Hepatocyte (in vitro differentiated cells): Measurements from ENCODE around the gene GABARAPL1. TPM values are rescaled to one million over a fixed set of nuclear protein-coding genes. Genes with fewer than 3 reads are reported as not detected.

Experiments used
- DNase-seq: peaks from one replicate; pipeline ENCODE4 v3.0.0-alpha.2; 2016; ENCODE audit warnings: low spot score
- H2AFZ ChIP-seq: fragments of 200-600 bp; sonication (generic); 2 replicates; pipeline ENCODE4 v1.6.0; 2016; ENCODE audit warnings: antibody characterized with exemption, mild to moderate bottlenecking
- H3K27ac ChIP-seq: fragments of 200-600 bp; sonication (generic); 2 replicates; pipeline ENCODE4 v1.5.1; 2016; ENCODE audit warnings: mild to moderate bottlenecking
- H3K27me3 ChIP-seq: fragments of 200-600 bp; sonication (generic); 2 replicates; pipeline ENCODE4 v1.6.1; 2016
- H3K36me3 ChIP-seq: fragments of 200-600 bp; sonication (generic); replicated peaks from 2 replicates; pipeline ENCODE4 v1.5.1; 2016; ENCODE audit warnings: low read depth; ENCODE audit not compliant: insufficient read depth
- H3K4me1 ChIP-seq: fragments of 200-600 bp; sonication (generic); 2 replicates; pipeline ENCODE4 v1.5.1; 2016; ENCODE audit warnings: mild to moderate bottlenecking, moderate library complexity; ENCODE audit not compliant: insufficient read depth
- H3K4me2 ChIP-seq: fragments of 200-600 bp; sonication (generic); 2 replicates; pipeline ENCODE4 v1.6.0; 2016
- H3K4me3 ChIP-seq: fragments of 200-600 bp; sonication (generic); 2 replicates; pipeline ENCODE4 v1.5.1; 2016; ENCODE audit warnings: mild to moderate bottlenecking
- H3K79me2 ChIP-seq: fragments of 200-600 bp; sonication (generic); 2 replicates; pipeline ENCODE4 v1.6.0; 2017; ENCODE audit warnings: mild to moderate bottlenecking
- H3K9me2 ChIP-seq: fragments of 200-600 bp; sonication (generic); replicated peaks from 2 replicates; pipeline ENCODE4 v1.6.0; 2017; ENCODE audit warnings: mild to moderate bottlenecking; ENCODE audit not compliant: insufficient read depth
- H3K9me3 ChIP-seq: fragments of 200-600 bp; sonication (generic); 2 replicates; pipeline ENCODE4 v1.5.1; 2016; ENCODE audit warnings: low read depth, mild to moderate bottlenecking
- H4K20me1 ChIP-seq: fragments of 200-600 bp; sonication (generic); 2 replicates; pipeline ENCODE4 v1.6.0; 2016; ENCODE audit warnings: mild to moderate bottlenecking; ENCODE audit not compliant: insufficient read depth, poor library complexity, severe bottlenecking
- EZH2 ChIP-seq: fragments of 200-600 bp; sonication (generic); IDR thresholded peaks from 2 replicates; pipeline ENCODE4 v1.6.1; 2016; ENCODE audit warnings: antibody characterized with exemption, mild to moderate bottlenecking, borderline replicate concordance
- EZH2phosphoT487 ChIP-seq: fragments of 200-600 bp; sonication (generic); IDR thresholded peaks from one replicate; pipeline ENCODE4 v1.6.1; 2018; ENCODE audit warnings: antibody characterized with exemption, mild to moderate bottlenecking, low read depth, moderate library complexity; ENCODE audit not compliant: unreplicated experiment, severe bottlenecking
- WGBS: methylation state at CpG from one replicate; pipeline ENCODE4 v1.1.6; 2016; ENCODE audit warnings: low lambda C conversion rate; ENCODE audit errors: missing lambda C conversion rate; 5-methylcytosine and 5-hydroxymethylcytosine counted together
- polyA plus RNA-seq: library from polyadenylated mRNA; unstranded; fragments of >200 nt; fragmentation: Nextera tagmentation; extraction: Ambion mirVana; gene quantifications from 2 replicates; pipeline ENCODE4 v1.2.1, GENCODE V29; 2016
- total RNA-seq: library from RNA; depleted of rRNA; stranded (reverse); fragments of >200 nt; gene quantifications from 2 replicates; pipeline ENCODE4 v1.2.3, GENCODE V29; 2014
- TF ChIP-seq, protein P1 (sequence below): fragments of 200-600 bp; sonication (generic); IDR thresholded peaks from 2 replicates; pipeline ENCODE4 v1.5.1; 2016; ENCODE audit warnings: antibody characterized with exemption, mild to moderate bottlenecking; ENCODE audit not compliant: poor library complexity

GABARAPL1 gene
- total and polyA plus RNA-seq, 2 experiments from 2014 or later = 77.7 to 93.5 TPM

DNA sequence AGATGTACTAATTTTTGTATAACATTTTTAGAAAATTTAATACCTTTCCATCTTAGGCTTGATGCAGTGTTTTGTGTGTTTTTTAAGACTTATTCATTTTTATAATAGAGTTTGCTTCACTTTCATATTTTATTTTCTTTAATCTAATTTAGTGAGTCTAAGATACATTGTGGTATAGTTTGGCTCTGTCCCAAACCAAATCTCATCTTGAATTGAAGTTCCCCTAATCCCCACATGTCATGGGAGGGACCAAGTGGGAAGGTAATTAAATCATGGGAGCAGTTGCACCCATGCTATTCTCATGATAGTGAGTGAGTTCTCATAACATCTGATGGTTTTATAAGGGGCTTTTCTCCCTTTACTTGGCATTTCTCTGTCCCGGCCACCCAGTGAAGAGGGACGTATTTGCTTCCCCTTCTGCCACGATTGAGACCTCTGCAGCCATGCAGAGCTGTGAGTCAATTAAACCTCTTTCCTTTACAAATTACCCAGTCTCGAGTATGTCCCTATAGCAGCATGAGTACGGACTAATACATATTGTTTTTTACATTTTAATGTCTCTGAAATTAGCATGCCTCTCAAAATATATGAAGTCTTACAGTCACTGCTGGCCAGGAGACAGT is 34.9 kb downstream of the GABARAPL1 start:
- no peaks in the 10 kb centered on the region for H3K4me1 ChIP-seq
- H3K9me3 ChIP-seq = no peaks in the 10 kb centered on the region
- no peak overlapping the region for H3K4me3 ChIP-seq
- H3K79me2 ChIP-seq = no peaks in the 10 kb centered on the region
- no peak overlapping the region for H2AFZ ChIP-seq
- H3K27ac ChIP-seq = no peak overlapping the region
- H3K36me3 ChIP-seq = no peaks in the 10 kb centered on the region
- H3K9me2 ChIP-seq = no peaks in the 10 kb centered on the region
- WGBS = 71% methylated on average over 5 of the region's 5 CpGs
- no peaks in the 10 kb centered on the region for H3K27me3 ChIP-seq
- TF ChIP-seq, protein P1, sequence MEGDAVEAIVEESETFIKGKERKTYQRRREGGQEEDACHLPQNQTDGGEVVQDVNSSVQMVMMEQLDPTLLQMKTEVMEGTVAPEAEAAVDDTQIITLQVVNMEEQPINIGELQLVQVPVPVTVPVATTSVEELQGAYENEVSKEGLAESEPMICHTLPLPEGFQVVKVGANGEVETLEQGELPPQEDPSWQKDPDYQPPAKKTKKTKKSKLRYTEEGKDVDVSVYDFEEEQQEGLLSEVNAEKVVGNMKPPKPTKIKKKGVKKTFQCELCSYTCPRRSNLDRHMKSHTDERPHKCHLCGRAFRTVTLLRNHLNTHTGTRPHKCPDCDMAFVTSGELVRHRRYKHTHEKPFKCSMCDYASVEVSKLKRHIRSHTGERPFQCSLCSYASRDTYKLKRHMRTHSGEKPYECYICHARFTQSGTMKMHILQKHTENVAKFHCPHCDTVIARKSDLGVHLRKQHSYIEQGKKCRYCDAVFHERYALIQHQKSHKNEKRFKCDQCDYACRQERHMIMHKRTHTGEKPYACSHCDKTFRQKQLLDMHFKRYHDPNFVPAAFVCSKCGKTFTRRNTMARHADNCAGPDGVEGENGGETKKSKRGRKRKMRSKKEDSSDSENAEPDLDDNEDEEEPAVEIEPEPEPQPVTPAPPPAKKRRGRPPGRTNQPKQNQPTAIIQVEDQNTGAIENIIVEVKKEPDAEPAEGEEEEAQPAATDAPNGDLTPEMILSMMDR = no peak
- no peak for TF ChIP-seq EZH2phosphoT487
- TF ChIP-seq EZH2 = no peak
- H3K4me2 ChIP-seq = no peak overlapping the region
- no peak for DNase-seq
- no peaks in the 10 kb centered on the region for H4K20me1 ChIP-seq

DNA sequence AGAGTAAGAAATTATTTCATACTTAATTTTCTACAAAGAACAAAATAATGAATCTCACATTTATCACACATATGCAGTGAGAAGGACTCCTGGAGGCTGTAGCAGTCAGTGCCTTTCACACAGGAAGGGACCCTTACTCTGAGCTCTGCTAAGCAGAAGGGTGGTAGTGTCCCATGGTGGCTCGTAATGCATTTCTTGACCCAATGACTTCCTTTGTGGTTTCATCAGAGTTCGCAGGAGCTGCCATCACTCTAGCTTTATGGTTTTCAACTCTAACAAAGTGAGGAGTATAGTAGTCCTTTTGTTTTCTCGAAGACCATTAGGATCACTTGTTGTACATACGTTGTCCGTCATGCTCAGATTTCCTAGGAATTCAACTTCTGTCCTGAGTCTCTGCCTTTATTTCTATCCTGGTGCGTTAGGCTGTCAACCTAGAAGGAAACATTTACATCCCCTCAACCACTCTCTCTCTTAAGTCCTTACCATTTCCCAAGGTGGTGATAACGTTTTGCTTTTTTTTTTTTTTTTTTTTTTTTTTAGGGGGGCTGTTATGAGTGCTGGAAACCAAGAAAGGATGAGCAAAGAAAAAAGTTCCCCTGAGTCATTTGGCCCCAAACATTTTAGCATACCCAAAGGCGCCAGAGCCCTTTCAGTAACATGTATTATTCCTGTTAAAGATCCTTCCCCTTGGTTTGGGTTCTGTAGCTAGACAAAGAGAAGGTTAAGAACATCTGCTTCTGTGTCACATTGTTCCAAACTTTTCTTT is 37.2 kb downstream of the GABARAPL1 start:
- Histone ChIP-seq H3K27ac (no peak overlapping the region), H3K4me1 (no peaks in the 10 kb centered on the region), H3K4me3 (no peak overlapping the region), H3K9me2 (no peaks in the 10 kb centered on the region), H2AFZ (no peak overlapping the region), H3K4me2 (no peak overlapping the region), H3K27me3 (no peaks in the 10 kb centered on the region), H4K20me1 (no peaks in the 10 kb centered on the region), H3K79me2 (no peaks in the 10 kb centered on the region), H3K36me3 (no peaks in the 10 kb centered on the region), H3K9me3 (no peaks in the 10 kb centered on the region)
- 77% methylated on average over 8 of the region's 8 CpGs for WGBS
- no peak for TF ChIP-seq EZH2
- TF ChIP-seq, protein P1 = no peak
- TF ChIP-seq EZH2phosphoT487 = no peak
- DNase-seq = no peak

DNA sequence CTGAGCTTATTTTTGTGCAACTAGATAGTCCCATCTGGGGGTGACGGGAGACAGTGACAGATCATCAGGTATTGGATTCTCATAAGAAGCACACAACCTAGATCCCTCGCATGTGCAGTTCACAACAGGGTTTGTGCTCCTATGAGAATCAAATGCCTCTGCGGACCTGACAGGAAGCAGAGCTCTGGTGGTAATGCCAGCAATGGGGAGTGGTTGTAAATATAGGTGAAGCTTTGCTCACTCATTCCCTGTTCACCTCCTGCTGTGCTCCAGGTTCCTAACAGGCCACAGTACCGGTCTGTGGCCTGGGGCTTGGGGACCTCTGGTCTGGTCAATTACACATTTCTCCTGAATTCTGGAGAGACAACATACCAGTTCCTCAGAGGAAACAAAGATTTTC is 39.0 kb downstream of the GABARAPL1 start:
- Histone ChIP-seq H3K27ac (no peak overlapping the region), H3K4me2 (no peak overlapping the region), H3K4me3 (no peak overlapping the region), H2AFZ (no peak overlapping the region), H4K20me1 (no peaks in the 10 kb centered on the region), H3K36me3 (no peaks in the 10 kb centered on the region), H3K4me1 (no peaks in the 10 kb centered on the region), H3K79me2 (no peaks in the 10 kb centered on the region), H3K9me2 (no peaks in the 10 kb centered on the region), H3K9me3 (no peaks in the 10 kb centered on the region), H3K27me3 (no peaks in the 10 kb centered on the region)
- WGBS = 92% methylated on average over 4 of the region's 4 CpGs
- no peak for DNase-seq
- TF ChIP-seq EZH2phosphoT487 (no peak), EZH2 (no peak)
- TF ChIP-seq, protein P1 = no peak
